ENCODE data around the gene API5. TPM values are rescaled to one million over a fixed set of nuclear protein-coding genes. Genes with fewer than 3 reads are reported as not detected.

API5 gene
- total and polyA plus RNA-seq, 2 donors (not counting 1 experiment from before 2014, with no cell fraction given): 62.9 to 98.6 TPM

DNA sequence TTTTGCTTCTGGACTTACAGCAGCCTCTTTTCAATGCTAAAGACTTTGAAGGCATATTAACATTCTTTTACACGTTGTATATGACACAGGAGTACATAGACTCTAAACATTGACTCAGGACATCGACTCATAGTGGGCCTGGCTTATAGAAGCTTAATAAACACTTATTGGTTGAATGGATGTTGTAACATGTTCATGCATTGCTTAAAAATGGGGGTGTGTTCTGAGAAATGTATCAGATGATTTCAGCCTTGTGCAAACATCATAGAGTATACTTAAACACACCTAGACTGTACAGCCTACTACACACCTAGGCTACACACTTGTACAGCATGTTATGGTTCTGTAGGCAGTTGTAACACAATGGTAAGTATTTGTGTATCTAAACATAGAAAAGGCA, 64.8 kb downstream of the API5 start:
- peak overlapping the region; percentile 58 for H3K27ac ChIP-seq (ENCODE audit: insufficient read depth, low read length)
- peaks cover 29% of the 10 kb centered on the region for H3K79me2 ChIP-seq (ENCODE audit: control insufficient read depth, insufficient read depth, low read length)
- peak; percentile 56 to 86 for DNase-seq (ENCODE audit: low read depth in 2 of 2)
- no peak for TF ChIP-seq EZH2 (IDR thresholded peaks at IDR 0.05; ENCODE audit: low read length, missing control alignments)
- TF ChIP-seq, protein P1, sequence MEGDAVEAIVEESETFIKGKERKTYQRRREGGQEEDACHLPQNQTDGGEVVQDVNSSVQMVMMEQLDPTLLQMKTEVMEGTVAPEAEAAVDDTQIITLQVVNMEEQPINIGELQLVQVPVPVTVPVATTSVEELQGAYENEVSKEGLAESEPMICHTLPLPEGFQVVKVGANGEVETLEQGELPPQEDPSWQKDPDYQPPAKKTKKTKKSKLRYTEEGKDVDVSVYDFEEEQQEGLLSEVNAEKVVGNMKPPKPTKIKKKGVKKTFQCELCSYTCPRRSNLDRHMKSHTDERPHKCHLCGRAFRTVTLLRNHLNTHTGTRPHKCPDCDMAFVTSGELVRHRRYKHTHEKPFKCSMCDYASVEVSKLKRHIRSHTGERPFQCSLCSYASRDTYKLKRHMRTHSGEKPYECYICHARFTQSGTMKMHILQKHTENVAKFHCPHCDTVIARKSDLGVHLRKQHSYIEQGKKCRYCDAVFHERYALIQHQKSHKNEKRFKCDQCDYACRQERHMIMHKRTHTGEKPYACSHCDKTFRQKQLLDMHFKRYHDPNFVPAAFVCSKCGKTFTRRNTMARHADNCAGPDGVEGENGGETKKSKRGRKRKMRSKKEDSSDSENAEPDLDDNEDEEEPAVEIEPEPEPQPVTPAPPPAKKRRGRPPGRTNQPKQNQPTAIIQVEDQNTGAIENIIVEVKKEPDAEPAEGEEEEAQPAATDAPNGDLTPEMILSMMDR (conservative IDR thresholded peaks at IDR 0.05 in 1 of 2, IDR thresholded peaks at IDR 0.05 in 1 of 2; ENCODE audit: low read depth in 1 of 2, low read length in 2 of 2): no peak
- H3K36me3 ChIP-seq (ENCODE audit: control insufficient read depth, insufficient read depth, low read length): no peaks in the 10 kb centered on the region
- H3K4me2 ChIP-seq (ENCODE audit: extremely low read depth, insufficient read depth, low read length): peak overlapping the region; percentile 26
- no peaks in the 10 kb centered on the region for H3K9me3 ChIP-seq (ENCODE audit: control insufficient read depth, insufficient read depth, low read depth, low read length)
- H3K27me3 ChIP-seq (ENCODE audit: control insufficient read depth, insufficient read depth, low read length): no peaks in the 10 kb centered on the region
- H3K4me3 ChIP-seq (replicated peaks in 1 of 4; ENCODE audit: control extremely low read depth in 1 of 4, insufficient read depth in 1 of 4, low read depth in 3 of 4, low read length in 4 of 4): no peak overlapping the region
- no peaks in the 10 kb centered on the region for H4K20me1 ChIP-seq (ENCODE audit: control insufficient read depth, extremely low read depth, insufficient read depth, low read length)
- H3K4me1 ChIP-seq (ENCODE audit: control insufficient read depth, extremely low read depth, insufficient read depth, low read length): peaks cover 3% of the 10 kb centered on the region
- no peak overlapping the region for H3K9ac ChIP-seq (ENCODE audit: insufficient read depth, low read length)
- H2AFZ ChIP-seq (ENCODE audit: low read length): no peak overlapping the region

DNA sequence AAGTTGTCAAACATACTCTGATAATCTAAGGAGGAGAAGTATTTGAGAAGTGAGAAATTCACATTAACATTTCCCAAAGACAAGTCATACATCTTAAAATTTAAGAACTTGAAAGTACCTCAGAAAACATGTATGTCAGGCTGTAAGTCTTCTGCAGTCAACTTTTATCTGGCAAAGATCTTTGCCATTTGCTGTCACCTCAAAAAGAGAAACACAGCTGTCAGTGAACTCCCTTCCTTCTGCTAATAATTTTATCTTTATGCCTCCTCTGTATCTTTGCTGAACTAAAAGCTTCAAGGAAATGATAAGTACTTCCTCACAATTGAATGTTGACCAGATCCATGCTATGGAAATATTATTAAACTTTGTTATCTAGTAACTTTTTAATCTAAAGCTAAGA, 65.6 kb downstream of the API5 start:
- Histone ChIP-seq H4K20me1 (ENCODE audit: control insufficient read depth, extremely low read depth, insufficient read depth, low read length) (no peaks in the 10 kb centered on the region), H3K79me2 (ENCODE audit: control insufficient read depth, insufficient read depth, low read length) (peaks cover 27% of the 10 kb centered on the region), H3K4me1 (ENCODE audit: control insufficient read depth, extremely low read depth, insufficient read depth, low read length) (peaks cover 3% of the 10 kb centered on the region), H3K4me2 (ENCODE audit: extremely low read depth, insufficient read depth, low read length) (no peak overlapping the region), H3K27ac (ENCODE audit: insufficient read depth, low read length) (no peak overlapping the region), H3K27me3 (ENCODE audit: control insufficient read depth, insufficient read depth, low read length) (no peaks in the 10 kb centered on the region), H3K9me3 (ENCODE audit: control insufficient read depth, insufficient read depth, low read depth, low read length) (no peaks in the 10 kb centered on the region), H2AFZ (ENCODE audit: low read length) (no peak overlapping the region), H3K36me3 (ENCODE audit: control insufficient read depth, insufficient read depth, low read length) (no peaks in the 10 kb centered on the region), H3K9ac (ENCODE audit: insufficient read depth, low read length) (no peak overlapping the region), H3K4me3 (replicated peaks in 1 of 4; ENCODE audit: control extremely low read depth in 1 of 4, insufficient read depth in 1 of 4, low read depth in 3 of 4, low read length in 4 of 4) (no peak overlapping the region)
- no peak for DNase-seq (ENCODE audit: low read depth in 2 of 2)
- TF ChIP-seq, protein P1 (conservative IDR thresholded peaks at IDR 0.05 in 1 of 2, IDR thresholded peaks at IDR 0.05 in 1 of 2; ENCODE audit: low read depth in 1 of 2, low read length in 2 of 2): no peak
- TF ChIP-seq EZH2 (IDR thresholded peaks at IDR 0.05; ENCODE audit: low read length, missing control alignments): no peak

DNA sequence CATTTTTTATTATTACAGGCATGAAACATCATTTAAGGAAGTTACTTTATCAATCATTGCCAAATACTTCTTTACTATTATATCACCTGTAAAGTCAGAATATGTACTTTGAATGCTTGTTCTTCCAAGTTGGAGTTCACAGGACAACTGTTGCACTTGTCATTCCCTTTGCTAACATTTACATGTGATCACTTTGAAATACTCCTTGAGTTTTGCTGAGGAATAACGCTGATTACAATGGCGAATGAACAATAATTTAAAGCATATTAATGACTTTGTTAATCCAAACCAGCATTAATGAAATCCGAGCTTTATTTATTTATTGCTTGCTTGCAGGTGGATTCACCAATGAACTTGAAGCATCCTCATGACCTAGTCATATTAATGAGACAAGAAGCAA, 67.1 kb downstream of the API5 start:
- no peaks in the 10 kb centered on the region for H4K20me1 ChIP-seq (ENCODE audit: control insufficient read depth, extremely low read depth, insufficient read depth, low read length)
- H3K4me1 ChIP-seq (ENCODE audit: control insufficient read depth, extremely low read depth, insufficient read depth, low read length): peaks cover 3% of the 10 kb centered on the region
- no peaks in the 10 kb centered on the region for H3K27me3 ChIP-seq (ENCODE audit: control insufficient read depth, insufficient read depth, low read length)
- H3K9me3 ChIP-seq (ENCODE audit: control insufficient read depth, insufficient read depth, low read depth, low read length): no peaks in the 10 kb centered on the region
- H3K4me2 ChIP-seq (ENCODE audit: extremely low read depth, insufficient read depth, low read length): no peak overlapping the region
- H3K79me2 ChIP-seq (ENCODE audit: control insufficient read depth, insufficient read depth, low read length): peaks cover 24% of the 10 kb centered on the region
- no peaks in the 10 kb centered on the region for H3K36me3 ChIP-seq (ENCODE audit: control insufficient read depth, insufficient read depth, low read length)
- H2AFZ ChIP-seq (ENCODE audit: low read length): no peak overlapping the region
- DNase-seq (ENCODE audit: low read depth in 2 of 2): no peak
- no peak overlapping the region for H3K9ac ChIP-seq (ENCODE audit: insufficient read depth, low read length)
- no peak for TF ChIP-seq EZH2 (IDR thresholded peaks at IDR 0.05; ENCODE audit: low read length, missing control alignments)
- TF ChIP-seq, protein P1 (conservative IDR thresholded peaks at IDR 0.05 in 1 of 2, IDR thresholded peaks at IDR 0.05 in 1 of 2; ENCODE audit: low read depth in 1 of 2, low read length in 2 of 2): no peak
- no peak overlapping the region for H3K4me3 ChIP-seq (replicated peaks in 1 of 4; ENCODE audit: control extremely low read depth in 1 of 4, insufficient read depth in 1 of 4, low read depth in 3 of 4, low read length in 4 of 4)
- H3K27ac ChIP-seq (ENCODE audit: insufficient read depth, low read length): no peak overlapping the region

Data from fibroblast of lung (primary cell).